Keratinocyte (primary cell): ENCODE results near the gene CSMD2. TPM values are rescaled to one million over a fixed set of nuclear protein-coding genes. Genes with fewer than 3 reads are reported as not detected.

ENCODE experiments used
- DNase-seq: peaks from one replicate; pipeline ENCODE4 v3.0.0-alpha.2; 2011; ENCODE audit warnings: low read depth, missing footprints, low spot score
- FAIRE-seq: peaks from 2 replicates; lab custom pipeline; 2011; peaks lifted over from hg19 to GRCh38; lab: Jason Lieb, UNC
- H2AFZ ChIP-seq: 2 replicates; pipeline ENCODE4 v1.6.0; 2012; ENCODE audit warnings: low read length, control low read depth, inconsistent platforms; ENCODE audit not compliant: control insufficient read depth
- H3K27ac ChIP-seq: 2 replicates; pipeline ENCODE4 v1.5.1; 2011; ENCODE audit warnings: low read length; ENCODE audit not compliant: control insufficient read depth, insufficient read depth
- H3K27me3 ChIP-seq: 3 replicates; pipeline ENCODE4 v1.6.0; 2011; ENCODE audit warnings: low read length; ENCODE audit not compliant: control insufficient read depth, insufficient read depth; ENCODE audit errors: extremely low read depth
- H3K36me3 ChIP-seq, 2 experiments: 2 replicates in 1 of 2; 3 replicates in 1 of 2; pipeline ENCODE4 v1.5.1; 2011; ENCODE audit warnings: low read length in 2 of 2, mild to moderate bottlenecking in 1 of 2; ENCODE audit not compliant: control insufficient read depth in 2 of 2, insufficient read depth in 2 of 2; ENCODE audit errors: extremely low read depth in 1 of 2
- H3K4me1 ChIP-seq: 3 replicates; pipeline ENCODE4 v1.5.1; 2011; ENCODE audit warnings: low read length; ENCODE audit not compliant: control insufficient read depth, insufficient read depth; ENCODE audit errors: extremely low read depth
- H3K4me2 ChIP-seq: 3 replicates; pipeline ENCODE4 v1.6.0; 2011; ENCODE audit warnings: low read depth, low read length; ENCODE audit not compliant: control insufficient read depth, insufficient read depth; ENCODE audit errors: extremely low read depth
- H3K4me3 ChIP-seq, 3 experiments: fragments of 200-600 bp in 1 of 3; sonication (generic) in 1 of 3; 2 replicates in 2 of 3; 3 replicates in 1 of 3; pipeline ENCODE4 v1.5.1; 2011 to 2016; ENCODE audit warnings: low read length in 3 of 3, mild to moderate bottlenecking in 3 of 3, control low read depth in 2 of 3, inconsistent platforms in 1 of 3, low read depth in 1 of 3, mixed read lengths in 1 of 3, mixed run types in 1 of 3, moderate library complexity in 1 of 3; ENCODE audit not compliant: control insufficient read depth in 2 of 3, insufficient read depth in 2 of 3; ENCODE audit errors: extremely low read depth in 1 of 3
- H3K79me2 ChIP-seq: 2 replicates; pipeline ENCODE4 v1.6.0; 2012; ENCODE audit warnings: low read length; ENCODE audit not compliant: control insufficient read depth, insufficient read depth
- H3K9ac ChIP-seq: 3 replicates; pipeline ENCODE4 v1.6.0; 2011; ENCODE audit warnings: low read length; ENCODE audit not compliant: control insufficient read depth, insufficient read depth; ENCODE audit errors: extremely low read depth
- H3K9me1 ChIP-seq: 3 replicates; pipeline ENCODE4 v1.6.0; 2011; ENCODE audit warnings: low read length; ENCODE audit not compliant: control insufficient read depth, insufficient read depth; ENCODE audit errors: extremely low read depth
- H3K9me3 ChIP-seq: 2 replicates; pipeline ENCODE4 v1.5.1; 2012; ENCODE audit warnings: low read depth, low read length; ENCODE audit not compliant: control insufficient read depth
- H4K20me1 ChIP-seq: 3 replicates; pipeline ENCODE4 v1.6.0; 2011; ENCODE audit warnings: low read length; ENCODE audit not compliant: control insufficient read depth, insufficient read depth; ENCODE audit errors: extremely low read depth
- CTCF ChIP-seq, 3 experiments: IDR thresholded peaks in 1 of 3; conservative IDR thresholded peaks in 1 of 3; optimal IDR thresholded peaks in 1 of 3; 2 replicates in 2 of 3; 3 replicates in 1 of 3; pipeline versions ENCODE3 to v1.5.1; 2011; ENCODE audit warnings: low read length in 3 of 3, mild to moderate bottlenecking in 3 of 3, moderate library complexity in 2 of 3, control low read depth in 1 of 3, inconsistent platforms in 1 of 3; ENCODE audit not compliant: insufficient read depth in 2 of 3; ENCODE audit errors: extremely low read depth in 1 of 3
- EZH2 ChIP-seq: IDR thresholded peaks from one replicate; pipeline ENCODE4 v1.6.1; 2012; ENCODE audit warnings: inconsistent platforms, mild to moderate bottlenecking, low read length, moderate library complexity
- dilution Hi-C: fragments of 300-500 bp; cut with MboI; formaldehyde crosslinking; loops from one replicate; pipeline ENCODE4 v1.7.0; 2020; ENCODE audit warnings: low sequenced_read_pairs; ENCODE audit not compliant: extremely low pct_ligation_motif_present
- polyA plus RNA-seq, 5 experiments: library from polyadenylated mRNA; depleted of rRNA in 3 of 5; stranded (reverse) in 3 of 5; stranded (forward) in 1 of 5; unstranded in 1 of 5; fragments of >200 nt; gene quantifications; 1 replicate in 1 of 5; 2 replicates in 3 of 5; 3 replicates in 1 of 5; pipeline versions ENCODE4 v1.2.1 to v1.2.3, GENCODE V29; 2011 to 2012; ENCODE audit warnings: missing spikeins in 2 of 5, low read depth in 1 of 5, low replicate concordance in 1 of 5

Gene CSMD2
- polyA plus RNA-seq, 1 donor (not counting 4 experiments of a cell fraction or from before 2014, with no cell fraction given) = 2.0 TPM

GRCh38 chr1:33659641-33660040 is 505.4 kb downstream of the CSMD2 start:
- no peak overlapping the region for H3K4me3 ChIP-seq
- no peaks in the 10 kb centered on the region for H3K27me3 ChIP-seq
- H3K9ac ChIP-seq = no peak overlapping the region
- no peak for FAIRE-seq
- H4K20me1 ChIP-seq = no peaks in the 10 kb centered on the region
- DNase-seq = no peak
- H3K4me1 ChIP-seq = no peaks in the 10 kb centered on the region
- H3K36me3 ChIP-seq = no peaks in the 10 kb centered on the region
- dilution Hi-C loops = no loop called here
- no peak overlapping the region for H3K4me2 ChIP-seq
- H3K9me3 ChIP-seq = no peaks in the 10 kb centered on the region
- no peaks in the 10 kb centered on the region for H3K9me1 ChIP-seq
- H3K79me2 ChIP-seq = no peaks in the 10 kb centered on the region
- H2AFZ ChIP-seq = no peak overlapping the region
- TF ChIP-seq CTCF (optimal IDR thresholded peaks at IDR 0.05 in 1 of 3, IDR thresholded peaks at IDR 0.05 in 1 of 3, conservative IDR thresholded peaks at IDR 0.05 in 1 of 3; ENCODE audit: extremely low read depth in 1 of 3, insufficient read depth in 2 of 3, low read length in 3 of 3) = no peak
- no peak for TF ChIP-seq EZH2
- H3K27ac ChIP-seq = no peak overlapping the region

- dilution Hi-C loops = no loop called here
- Histone ChIP-seq H3K9me3 (no peaks in the 10 kb centered on the region), H3K27me3 (no peaks in the 10 kb centered on the region), H3K79me2 (no peaks in the 10 kb centered on the region), H3K4me2 (no peak overlapping the region), H3K4me3 (no peak overlapping the region), H2AFZ (no peak overlapping the region), H3K27ac (no peak overlapping the region), H4K20me1 (no peaks in the 10 kb centered on the region), H3K9me1 (no peaks in the 10 kb centered on the region), H3K4me1 (no peaks in the 10 kb centered on the region), H3K9ac (no peak overlapping the region), H3K36me3 (no peaks in the 10 kb centered on the region)
- FAIRE-seq (no peak), DNase-seq (no peak)
- no peak for TF ChIP-seq CTCF (optimal IDR thresholded peaks at IDR 0.05 in 1 of 3, IDR thresholded peaks at IDR 0.05 in 1 of 3, conservative IDR thresholded peaks at IDR 0.05 in 1 of 3; ENCODE audit: extremely low read depth in 1 of 3, insufficient read depth in 2 of 3, low read length in 3 of 3)
- TF ChIP-seq EZH2 = no peak
Observed at GRCh38 chr1:33657833-33658232, 507.2 kb downstream of the CSMD2 start.
